Stimulated activated CD4-positive, alpha-beta T cell treated with anti-CD3 and anti-CD28 coated beads, Interleukin-15, amount 100 ng/mL, for 48 hours (primary cell): ENCODE measurements around the gene CALD1.

Source experiments
- DNase-seq, 2 donors: peaks; one replicate each; pipeline ENCODE4 v3.0.0-alpha.2; 2020; ENCODE audit warnings: low read depth in 2 of 2

CALD1 gene

DNA sequence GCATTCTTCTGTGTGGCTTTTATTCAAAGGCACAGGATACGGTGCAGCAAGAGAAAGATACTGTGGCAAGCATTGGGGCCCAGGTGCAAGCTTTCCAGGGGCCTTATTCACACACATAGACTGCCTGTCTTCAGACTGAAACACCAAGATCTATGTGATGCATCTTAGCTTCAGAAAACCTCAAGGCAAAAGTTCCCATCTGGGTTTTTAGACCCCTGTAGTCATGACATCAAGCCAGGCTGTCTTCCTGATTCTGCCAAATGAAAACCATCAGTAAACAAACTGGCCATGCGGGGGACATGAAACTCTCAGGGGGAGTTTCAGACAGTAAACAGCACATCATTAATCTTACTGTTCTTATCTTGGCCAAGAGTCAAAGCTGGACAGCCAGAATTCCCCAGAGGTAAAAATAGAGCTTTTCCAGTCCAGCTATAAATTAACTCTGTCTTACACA lies 216.7 kb downstream of the CALD1 start:
- DNase-seq = no peak

DNA sequence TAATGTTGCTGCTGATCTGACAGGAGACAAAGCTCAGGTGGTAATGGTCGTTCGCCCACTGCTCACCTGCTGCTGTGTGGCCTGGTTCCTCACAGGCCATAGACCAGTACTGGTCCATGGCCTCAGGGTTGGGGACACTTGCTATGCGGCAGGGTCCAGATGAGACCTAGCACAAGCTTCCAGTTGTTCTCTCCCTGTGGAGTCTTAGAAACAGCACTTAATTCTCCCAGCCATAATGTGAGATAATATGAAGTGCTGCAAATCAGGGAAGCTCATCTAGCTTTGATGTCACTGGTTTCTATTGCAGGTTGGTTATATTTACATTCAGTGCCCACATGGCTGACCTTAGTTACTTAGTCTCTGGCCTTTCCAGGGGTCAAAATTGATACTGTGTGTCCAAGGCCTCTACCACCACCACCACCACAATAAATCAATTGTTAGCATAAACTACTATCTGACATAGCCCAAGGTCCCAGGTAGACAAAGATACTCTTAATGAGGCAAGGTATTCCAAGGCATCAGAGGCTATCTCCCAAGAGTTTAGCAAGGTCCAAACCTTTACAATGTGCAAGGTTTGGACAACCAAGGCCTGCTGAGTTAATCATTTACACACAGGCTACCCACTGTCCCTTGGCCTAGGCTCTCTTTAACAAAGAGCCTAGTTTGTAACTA lies 217.9 kb downstream of the CALD1 start:
- no peak for DNase-seq

- DNase-seq = no peak
Measured at GRCh38 chr7:134999136-134999535, 219.7 kb downstream of the CALD1 start.

GRCh38 chr7:135001390-135002165 lies 222.1 kb downstream of the CALD1 start:
- DNase-seq = no peak

GRCh38 chr7:135012229-135012628 lies 232.8 kb downstream of the CALD1 start:
- DNase-seq = no peak
